ENCODE data around the gene GIGYF2.
A peak's percentile ranks its signal among the peaks of the same experiment; 100 is the strongest.
"Not testable (repeated sequence)": the region's sequence is repeated elsewhere in the genome, so short reads cannot be mapped to it uniquely, and the experiment has no call there.

Gene GIGYF2

GRCh38 chr2:232809349-232810124 is 112.4 kb downstream of the GIGYF2 start:
- DNase-seq (ENCODE audit: low read depth, low spot score): no peak

GRCh38 chr2:232810444-232810843 is 113.3 kb downstream of the GIGYF2 start:
- no peak for DNase-seq (ENCODE audit: low read depth, low spot score)

GRCh38 chr2:232815569-232815968 is 118.4 kb downstream of the GIGYF2 start:
- no peak for DNase-seq (ENCODE audit: low read depth, low spot score)

- no peak for DNase-seq (ENCODE audit: low read depth, low spot score)
Observed at GRCh38 chr2:232816657-232817056, 119.5 kb downstream of the GIGYF2 start.

GRCh38 chr2:232817756-232818155 is 120.6 kb downstream of the GIGYF2 start:
- DNase-seq (ENCODE audit: low read depth, low spot score): no peak

GRCh38 chr2:232829988-232830387 is 132.9 kb downstream of the GIGYF2 start:
- DNase-seq (ENCODE audit: low read depth, low spot score): no peak

- DNase-seq (ENCODE audit: low read depth, low spot score): no peak
Observed at GRCh38 chr2:232831496-232831895, 134.4 kb downstream of the GIGYF2 start.

GRCh38 chr2:232833830-232834229 is 136.7 kb downstream of the GIGYF2 start:
- DNase-seq (ENCODE audit: low read depth, low spot score): no peak

- DNase-seq (ENCODE audit: low read depth, low spot score): no peak
Observed at GRCh38 chr2:232835687-232836208, 138.6 kb downstream of the GIGYF2 start.

GRCh38 chr2:232836934-232837333 is 139.8 kb downstream of the GIGYF2 start:
- DNase-seq (ENCODE audit: low read depth, low spot score): no peak

- peak; percentile 40 for DNase-seq (ENCODE audit: low read depth, low spot score)
Observed at GRCh38 chr2:232838406-232838874, 141.3 kb downstream of the GIGYF2 start.

- no peak for DNase-seq (ENCODE audit: low read depth, low spot score)
Observed at GRCh38 chr2:232839411-232840079, 142.4 kb downstream of the GIGYF2 start.

- DNase-seq (ENCODE audit: low read depth, low spot score): no peak
Observed at GRCh38 chr2:232842689-232843088, 145.6 kb downstream of the GIGYF2 start.

- DNase-seq (ENCODE audit: low read depth, low spot score): no peak
Observed at GRCh38 chr2:232843834-232844233, 146.7 kb downstream of the GIGYF2 start.

GRCh38 chr2:232846055-232846454 is 148.9 kb downstream of the GIGYF2 start:
- DNase-seq (ENCODE audit: low read depth, low spot score): no peak

- DNase-seq (ENCODE audit: low read depth, low spot score): no peak
Observed at GRCh38 chr2:232850039-232850438, 152.9 kb downstream of the GIGYF2 start.

- not testable (repeated sequence) for DNase-seq (ENCODE audit: low read depth, low spot score)
Observed at GRCh38 chr2:232852081-232852480, 154.9 kb downstream of the GIGYF2 start.

- DNase-seq (ENCODE audit: low read depth, low spot score): no peak
Observed at GRCh38 chr2:232852676-232853075, 155.5 kb downstream of the GIGYF2 start.

- DNase-seq (ENCODE audit: low read depth, low spot score): no peak
Observed at GRCh38 chr2:232854082-232854481, 157.0 kb downstream of the GIGYF2 start.

GRCh38 chr2:232857158-232857563 is 160.0 kb downstream of the GIGYF2 start:
- no peak for DNase-seq (ENCODE audit: low read depth, low spot score)

- DNase-seq (ENCODE audit: low read depth, low spot score): no peak
Observed at GRCh38 chr2:232859385-232859916, 162.3 kb downstream of the GIGYF2 start.

GRCh38 chr2:232860593-232861241 is 163.6 kb downstream of the GIGYF2 start:
- no peak for DNase-seq (ENCODE audit: low read depth, low spot score)
